GM23338 (cell line): ENCODE results near the gene WAPL.

Experiments
- CREB1 ChIP-seq: fragments of 250-450 bp; sonication (Bioruptor Pico); IDR thresholded peaks from 2 replicates; pipeline ENCODE4 v1.5.0; 2020; ENCODE audit warnings: low read depth, mild to moderate bottlenecking, moderate library complexity
- EZH2 ChIP-seq: fragments of 200-600 bp; sonication (generic); IDR thresholded peaks from one replicate; pipeline ENCODE4 v1.8.0; 2017; ENCODE audit warnings: antibody characterized with exemption, mild to moderate bottlenecking, low read depth; ENCODE audit not compliant: unreplicated experiment
- EZH2phosphoT487 ChIP-seq: fragments of 200-600 bp; sonication (generic); IDR thresholded peaks from one replicate; pipeline ENCODE4 v1.8.1; 2018; ENCODE audit warnings: antibody characterized with exemption; ENCODE audit not compliant: unreplicated experiment
- POLR2AphosphoS5 ChIP-seq: IDR thresholded peaks from 2 replicates; pipeline ENCODE4 v1.6.1; 2016; ENCODE audit warnings: antibody characterized with exemption, low read depth
- ZNF114 ChIP-seq: fragments of 250-450 bp; sonication (Bioruptor Pico); IDR thresholded peaks from 2 replicates; pipeline ENCODE4 v1.5.0; 2020; ENCODE audit warnings: mild to moderate bottlenecking, moderate library complexity
- ZNF331 ChIP-seq: fragments of 250-450 bp; sonication (Bioruptor Pico); IDR thresholded peaks from 2 replicates; pipeline ENCODE4 v1.5.0; 2020; ENCODE audit warnings: low read depth, mild to moderate bottlenecking, moderate library complexity
- TF ChIP-seq, protein P1 (sequence below), 2 experiments: fragments of 200-600 bp in 1 of 2; sonication (generic) in 1 of 2; conservative IDR thresholded peaks; 2 replicates each; pipeline versions ENCODE4 v1.5.1 to v1.6.1; 2016 to 2017; ENCODE audit warnings: antibody characterized with exemption in 2 of 2, low read depth in 2 of 2, mild to moderate bottlenecking in 2 of 2, moderate library complexity in 1 of 2
- TF ChIP-seq, protein P2 (sequence below): IDR thresholded peaks from one replicate; pipeline ENCODE4 v1.6.1; 2018; ENCODE audit warnings: antibody characterized with exemption; ENCODE audit not compliant: unreplicated experiment
- TF ChIP-seq, protein P3 (sequence below): IDR thresholded peaks from 2 replicates; pipeline ENCODE4 v1.6.1; 2016; ENCODE audit warnings: antibody characterized with exemption

- TF ChIP-seq, protein P1, sequence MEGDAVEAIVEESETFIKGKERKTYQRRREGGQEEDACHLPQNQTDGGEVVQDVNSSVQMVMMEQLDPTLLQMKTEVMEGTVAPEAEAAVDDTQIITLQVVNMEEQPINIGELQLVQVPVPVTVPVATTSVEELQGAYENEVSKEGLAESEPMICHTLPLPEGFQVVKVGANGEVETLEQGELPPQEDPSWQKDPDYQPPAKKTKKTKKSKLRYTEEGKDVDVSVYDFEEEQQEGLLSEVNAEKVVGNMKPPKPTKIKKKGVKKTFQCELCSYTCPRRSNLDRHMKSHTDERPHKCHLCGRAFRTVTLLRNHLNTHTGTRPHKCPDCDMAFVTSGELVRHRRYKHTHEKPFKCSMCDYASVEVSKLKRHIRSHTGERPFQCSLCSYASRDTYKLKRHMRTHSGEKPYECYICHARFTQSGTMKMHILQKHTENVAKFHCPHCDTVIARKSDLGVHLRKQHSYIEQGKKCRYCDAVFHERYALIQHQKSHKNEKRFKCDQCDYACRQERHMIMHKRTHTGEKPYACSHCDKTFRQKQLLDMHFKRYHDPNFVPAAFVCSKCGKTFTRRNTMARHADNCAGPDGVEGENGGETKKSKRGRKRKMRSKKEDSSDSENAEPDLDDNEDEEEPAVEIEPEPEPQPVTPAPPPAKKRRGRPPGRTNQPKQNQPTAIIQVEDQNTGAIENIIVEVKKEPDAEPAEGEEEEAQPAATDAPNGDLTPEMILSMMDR (conservative IDR thresholded peaks at IDR 0.05; ENCODE audit: low read depth in 2 of 2), result peak; percentile 16 to 42; a peak in 2 of 4 replicates
- no peak for TF ChIP-seq EZH2
- no peak for TF ChIP-seq CREB1
- TF ChIP-seq, protein P2, sequence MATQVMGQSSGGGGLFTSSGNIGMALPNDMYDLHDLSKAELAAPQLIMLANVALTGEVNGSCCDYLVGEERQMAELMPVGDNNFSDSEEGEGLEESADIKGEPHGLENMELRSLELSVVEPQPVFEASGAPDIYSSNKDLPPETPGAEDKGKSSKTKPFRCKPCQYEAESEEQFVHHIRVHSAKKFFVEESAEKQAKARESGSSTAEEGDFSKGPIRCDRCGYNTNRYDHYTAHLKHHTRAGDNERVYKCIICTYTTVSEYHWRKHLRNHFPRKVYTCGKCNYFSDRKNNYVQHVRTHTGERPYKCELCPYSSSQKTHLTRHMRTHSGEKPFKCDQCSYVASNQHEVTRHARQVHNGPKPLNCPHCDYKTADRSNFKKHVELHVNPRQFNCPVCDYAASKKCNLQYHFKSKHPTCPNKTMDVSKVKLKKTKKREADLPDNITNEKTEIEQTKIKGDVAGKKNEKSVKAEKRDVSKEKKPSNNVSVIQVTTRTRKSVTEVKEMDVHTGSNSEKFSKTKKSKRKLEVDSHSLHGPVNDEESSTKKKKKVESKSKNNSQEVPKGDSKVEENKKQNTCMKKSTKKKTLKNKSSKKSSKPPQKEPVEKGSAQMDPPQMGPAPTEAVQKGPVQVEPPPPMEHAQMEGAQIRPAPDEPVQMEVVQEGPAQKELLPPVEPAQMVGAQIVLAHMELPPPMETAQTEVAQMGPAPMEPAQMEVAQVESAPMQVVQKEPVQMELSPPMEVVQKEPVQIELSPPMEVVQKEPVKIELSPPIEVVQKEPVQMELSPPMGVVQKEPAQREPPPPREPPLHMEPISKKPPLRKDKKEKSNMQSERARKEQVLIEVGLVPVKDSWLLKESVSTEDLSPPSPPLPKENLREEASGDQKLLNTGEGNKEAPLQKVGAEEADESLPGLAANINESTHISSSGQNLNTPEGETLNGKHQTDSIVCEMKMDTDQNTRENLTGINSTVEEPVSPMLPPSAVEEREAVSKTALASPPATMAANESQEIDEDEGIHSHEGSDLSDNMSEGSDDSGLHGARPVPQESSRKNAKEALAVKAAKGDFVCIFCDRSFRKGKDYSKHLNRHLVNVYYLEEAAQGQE, result no peak
- TF ChIP-seq POLR2AphosphoS5, result no peak
- TF ChIP-seq, protein P3, sequence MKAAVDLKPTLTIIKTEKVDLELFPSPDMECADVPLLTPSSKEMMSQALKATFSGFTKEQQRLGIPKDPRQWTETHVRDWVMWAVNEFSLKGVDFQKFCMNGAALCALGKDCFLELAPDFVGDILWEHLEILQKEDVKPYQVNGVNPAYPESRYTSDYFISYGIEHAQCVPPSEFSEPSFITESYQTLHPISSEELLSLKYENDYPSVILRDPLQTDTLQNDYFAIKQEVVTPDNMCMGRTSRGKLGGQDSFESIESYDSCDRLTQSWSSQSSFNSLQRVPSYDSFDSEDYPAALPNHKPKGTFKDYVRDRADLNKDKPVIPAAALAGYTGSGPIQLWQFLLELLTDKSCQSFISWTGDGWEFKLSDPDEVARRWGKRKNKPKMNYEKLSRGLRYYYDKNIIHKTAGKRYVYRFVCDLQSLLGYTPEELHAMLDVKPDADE, result no peak
- TF ChIP-seq EZH2phosphoT487, result no peak
- TF ChIP-seq ZNF331, result no peak
- no peak for TF ChIP-seq ZNF114 (CRISPR knock-in tag)
These were observed 134.3 kb downstream of the WAPL start for GRCh38 chr10:86387178-86387794.
